Gastrocnemius medialis (tissue), 4 donors: ENCODE results near the gene GALNT10.

Source experiments
- POLR2A ChIP-seq, 2 donors: fragments of 450-650 bp; IDR thresholded peaks; one replicate each; pipeline ENCODE4 v1.6.1; 2017; ENCODE audit warnings: antibody characterized with exemption in 2 of 2, mild to moderate bottlenecking in 2 of 2, moderate library complexity in 2 of 2
- TF ChIP-seq, protein P1 (sequence below), 5 experiments: fragments of 450-650 bp in 3 of 5; fragments of 200-600 bp in 2 of 5; sonication (generic) in 2 of 5; IDR thresholded peaks in 4 of 5; conservative IDR thresholded peaks in 1 of 5; 1 replicate in 4 of 5; 2 replicates in 1 of 5; pipeline ENCODE4 v1.5.1; 2016 to 2019; ENCODE audit warnings: antibody characterized with exemption in 5 of 5, mild to moderate bottlenecking in 3 of 5, moderate library complexity in 3 of 5

DNA sequence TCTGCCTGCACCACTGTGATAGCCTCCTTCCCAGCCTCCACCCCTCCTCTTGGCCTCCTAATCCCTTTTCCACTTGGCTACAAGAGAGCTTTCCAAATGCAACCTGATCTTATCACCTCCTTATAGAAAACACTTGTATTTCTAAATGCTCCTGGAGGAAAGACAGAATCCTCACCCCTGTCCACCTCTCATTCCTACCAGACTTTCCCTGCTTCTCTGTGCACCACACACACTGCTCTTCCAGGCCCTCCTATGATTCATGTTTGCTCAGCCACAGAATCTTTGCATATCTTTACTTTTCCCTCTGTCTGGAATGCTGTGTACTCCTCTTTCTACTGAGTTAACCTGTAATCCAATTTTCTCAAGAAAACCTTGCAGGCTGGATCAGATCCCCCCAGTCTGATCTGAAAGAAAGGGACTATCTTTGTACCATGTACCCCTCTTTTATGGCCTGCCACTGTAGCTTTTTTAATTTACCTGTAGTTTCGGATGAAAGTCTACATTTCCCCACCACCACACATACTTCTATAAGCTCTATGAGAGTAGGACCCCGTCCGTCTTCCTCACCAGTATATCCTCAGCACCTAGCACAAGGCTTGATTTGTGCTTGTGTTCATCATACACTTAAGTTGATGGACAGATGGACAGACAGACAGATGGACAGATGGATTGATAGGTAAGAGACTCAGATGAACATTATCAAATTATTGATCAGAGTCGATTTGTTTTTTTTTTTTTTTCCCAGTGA lies 95.3 kb downstream of the GALNT10 start:
- no peak for TF ChIP-seq POLR2A (IDR thresholded peaks at IDR 0.05)
- TF ChIP-seq, protein P1, sequence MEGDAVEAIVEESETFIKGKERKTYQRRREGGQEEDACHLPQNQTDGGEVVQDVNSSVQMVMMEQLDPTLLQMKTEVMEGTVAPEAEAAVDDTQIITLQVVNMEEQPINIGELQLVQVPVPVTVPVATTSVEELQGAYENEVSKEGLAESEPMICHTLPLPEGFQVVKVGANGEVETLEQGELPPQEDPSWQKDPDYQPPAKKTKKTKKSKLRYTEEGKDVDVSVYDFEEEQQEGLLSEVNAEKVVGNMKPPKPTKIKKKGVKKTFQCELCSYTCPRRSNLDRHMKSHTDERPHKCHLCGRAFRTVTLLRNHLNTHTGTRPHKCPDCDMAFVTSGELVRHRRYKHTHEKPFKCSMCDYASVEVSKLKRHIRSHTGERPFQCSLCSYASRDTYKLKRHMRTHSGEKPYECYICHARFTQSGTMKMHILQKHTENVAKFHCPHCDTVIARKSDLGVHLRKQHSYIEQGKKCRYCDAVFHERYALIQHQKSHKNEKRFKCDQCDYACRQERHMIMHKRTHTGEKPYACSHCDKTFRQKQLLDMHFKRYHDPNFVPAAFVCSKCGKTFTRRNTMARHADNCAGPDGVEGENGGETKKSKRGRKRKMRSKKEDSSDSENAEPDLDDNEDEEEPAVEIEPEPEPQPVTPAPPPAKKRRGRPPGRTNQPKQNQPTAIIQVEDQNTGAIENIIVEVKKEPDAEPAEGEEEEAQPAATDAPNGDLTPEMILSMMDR (IDR thresholded peaks at IDR 0.05 in 4 of 5, conservative IDR thresholded peaks at IDR 0.05 in 1 of 5), result no peak
